K562 (cell line): Measurements from ENCODE around the gene USP38. TPM values are rescaled to one million over a fixed set of nuclear protein-coding genes. Genes with fewer than 3 reads are reported as not detected.

Experiments used
- ATAC-seq: fragments of 200-7000 bp; cut with Tn5 transposase; 3 replicates; pipeline ENCODE4 v1.9.1; 2020; ENCODE audit warnings: moderate library complexity
- BruUV-seq: library from RNA; stranded (reverse); fragments of 400-500 nt; replicated peaks from 2 replicates; lab custom pipeline; 2021; lab: Mats Ljungman, UMichigan
- CTCF ChIA-PET: fragments of 300-600 bp; formaldehyde crosslinking; extraction: SDS; loops from one replicate; lab custom pipeline; 2021; ENCODE audit warnings: low intra/inter-chr PET ratio; lab: Yijun Ruan, JAX
- POLR2A ChIA-PET: fragments of 300-600, 350-650 bp; sonication (Branson Sonifier 250); formaldehyde crosslinking; extraction: SDS; loops from one replicate; lab custom pipeline; 2021; ENCODE audit warnings: antibody characterized with exemption, inconsistent platforms; lab: Yijun Ruan, JAX
- DNase-seq, 4 experiments: peaks; one replicate each; pipeline versions ENCODE4 v3.0.0 to v3.0.0-alpha.2; 2011 to 2018; ENCODE audit warnings: low spot score in 3 of 4, mixed read lengths in 3 of 4; ENCODE audit errors: extremely low read depth in 1 of 4
- FAIRE-seq: peaks from 2 replicates; lab custom pipeline; 2011; peaks lifted over from hg19 to GRCh38; lab: Jason Lieb, UNC
- H2AFZ ChIP-seq: 2 replicates; pipeline ENCODE4 v1.6.0; 2011; ENCODE audit warnings: low read depth, low read length, control low read depth, inconsistent platforms
- H3K27ac ChIP-seq: fragments of 200-600 bp; 3 replicates; pipeline ENCODE4 v1.8.0; 2011; ENCODE audit warnings: low read depth, mild to moderate bottlenecking, control low read depth, inconsistent platforms, low read length, moderate library complexity, mixed read lengths; ENCODE audit errors: extremely low read depth
- H3K27me3 ChIP-seq, 2 experiments: fragments of 300-600 bp in 1 of 2; 2 replicates in 1 of 2; 3 replicates in 1 of 2; pipeline versions ENCODE4 v1.6.0 to v1.8.0; 2011; ENCODE audit warnings: inconsistent platforms in 2 of 2, low read length in 2 of 2, mild to moderate bottlenecking in 1 of 2, mixed read lengths in 1 of 2, moderate library complexity in 1 of 2; ENCODE audit not compliant: control insufficient read depth in 2 of 2, insufficient read depth in 2 of 2
- H3K36me3 ChIP-seq: fragments of 300-600 bp; 3 replicates; pipeline ENCODE4 v1.8.0; 2011; ENCODE audit warnings: mild to moderate bottlenecking, low read length, inconsistent platforms; ENCODE audit not compliant: control insufficient read depth, insufficient read depth
- H3K4me1 ChIP-seq, 2 experiments: fragments of 200-600 bp in 1 of 2; replicated peaks in 1 of 2; 2 replicates in 1 of 2; 3 replicates in 1 of 2; pipeline versions ENCODE4 v1.5.1 to v1.8.0; 2011; ENCODE audit warnings: inconsistent platforms in 2 of 2, low read length in 2 of 2, mild to moderate bottlenecking in 1 of 2, mixed read lengths in 1 of 2, moderate library complexity in 1 of 2; ENCODE audit not compliant: control insufficient read depth in 2 of 2, insufficient read depth in 2 of 2
- H3K4me2 ChIP-seq: 2 replicates; pipeline ENCODE4 v1.6.1; 2011; ENCODE audit warnings: low read length, control low read depth, inconsistent platforms, mixed read lengths; ENCODE audit not compliant: insufficient read depth
- H3K4me3 ChIP-seq: fragments of 200-600 bp; sonication (generic), shearing (Covaris generic); 2 replicates; pipeline ENCODE4 v1.5.1; 2016; ENCODE audit warnings: control low read depth, inconsistent platforms
- H3K79me2 ChIP-seq: fragments of 200-600 bp; 3 replicates; pipeline ENCODE4 v1.8.0; 2011; ENCODE audit warnings: low read length, inconsistent platforms; ENCODE audit not compliant: control insufficient read depth, insufficient read depth
- H3K9ac ChIP-seq, 2 experiments: 2 replicates each; pipeline versions ENCODE4 v1.6.0 to v1.6.1; 2011; ENCODE audit warnings: low read depth in 2 of 2, low read length in 2 of 2, control low read depth in 1 of 2, inconsistent platforms in 1 of 2, mild to moderate bottlenecking in 1 of 2, mixed read lengths in 1 of 2; ENCODE audit not compliant: insufficient read depth in 1 of 2
- H3K9me1 ChIP-seq: one replicate; pipeline ENCODE4 v1.6.0; 2011; ENCODE audit warnings: inconsistent platforms, mild to moderate bottlenecking, low read length, moderate library complexity; ENCODE audit not compliant: control insufficient read depth, insufficient read depth
- H3K9me3 ChIP-seq: replicated peaks from 2 replicates; pipeline ENCODE4 v1.5.1; 2011; ENCODE audit warnings: low read depth, low read length, inconsistent platforms; ENCODE audit not compliant: control insufficient read depth, insufficient read depth
- H4K20me1 ChIP-seq: replicated peaks from 2 replicates; pipeline ENCODE4 v1.6.1; 2011; ENCODE audit warnings: low read length, inconsistent platforms, mixed read lengths; ENCODE audit not compliant: control insufficient read depth, insufficient read depth
- CBFA2T2 ChIP-seq: fragments of 450-650 bp; conservative IDR thresholded peaks from 2 replicates; pipeline ENCODE4 v1.6.1; 2017; ENCODE audit warnings: mild to moderate bottlenecking
- CBFA2T3 ChIP-seq: fragments of 450-650 bp; IDR thresholded peaks from 2 replicates; pipeline ENCODE4 v1.6.1; 2017
- DACH1 ChIP-seq: fragments of 450-650 bp; IDR thresholded peaks from 2 replicates; pipeline ENCODE4 v1.6.1; 2018; ENCODE audit not compliant: partially characterized antibody
- KDM1A ChIP-seq, 2 experiments: fragments of 450-650 bp; IDR thresholded peaks; 2 replicates each; pipeline ENCODE4 v1.6.1; 2016; ENCODE audit warnings: mild to moderate bottlenecking in 2 of 2
- LEF1 ChIP-seq: fragments of 450-650 bp; IDR thresholded peaks from 2 replicates; pipeline ENCODE4 v1.6.1; 2016; ENCODE audit warnings: mild to moderate bottlenecking
- MYC ChIP-seq, 2 experiments: fragments of 250-450 bp in 1 of 2; sonication (Bioruptor Pico) in 1 of 2; IDR thresholded peaks; 2 replicates each; pipeline versions ENCODE4 v1.5.1 to v1.6.1; 2012 to 2021; ENCODE audit warnings: low read depth in 2 of 2, borderline replicate concordance in 1 of 2, improper control_type of control experiment in 1 of 2, low read length in 1 of 2, mild to moderate bottlenecking in 1 of 2, moderate library complexity in 1 of 2
- NR2C2 ChIP-seq, 2 experiments: fragments of 200-800 bp in 1 of 2; sonication (Bioruptor generic) in 1 of 2; sonication (generic) in 1 of 2; formaldehyde crosslinking in 1 of 2; IDR thresholded peaks; 2 replicates each; pipeline versions ENCODE4 v1.6.1 to v1.8.0; 2016 to 2022; ENCODE audit warnings: mild to moderate bottlenecking in 1 of 2, missing compliant biosample characterization in 1 of 2, missing genetic modification characterization in 1 of 2, missing genetic modification reagents in 1 of 2
- PHF8 ChIP-seq: fragments of 200-600 bp; sonication (generic); IDR thresholded peaks from 2 replicates; pipeline ENCODE4 v1.6.1; 2012; ENCODE audit warnings: mixed run types, mild to moderate bottlenecking, inconsistent platforms, low read length, moderate library complexity, borderline replicate concordance
- RUNX1 ChIP-seq: sonication (generic); IDR thresholded peaks from 2 replicates; pipeline ENCODE4 v1.6.1; 2016; ENCODE audit warnings: antibody characterized with exemption, low read depth
- SLC30A9 ChIP-seq: fragments of 250-450 bp; sonication (Bioruptor Pico); IDR thresholded peaks from 2 replicates; pipeline ENCODE4 v1.8.0; 2022; ENCODE audit warnings: mild to moderate bottlenecking, moderate library complexity
- SMAD4 ChIP-seq: fragments of 250-450 bp; sonication (Bioruptor Pico); conservative IDR thresholded peaks from 2 replicates; pipeline ENCODE4 v1.8.0; 2021; ENCODE audit warnings: inconsistent platforms, mild to moderate bottlenecking, moderate library complexity
- STAT5A ChIP-seq: IDR thresholded peaks from 2 replicates; pipeline ENCODE4 v1.6.1; 2012; ENCODE audit warnings: low read length, inconsistent platforms, borderline replicate concordance
- TEAD4 ChIP-seq, 2 experiments: sonication (generic) in 1 of 2; formaldehyde crosslinking in 1 of 2; IDR thresholded peaks; 2 replicates each; pipeline versions ENCODE4 v1.6.1 to v1.8.0; 2012 to 2022; ENCODE audit warnings: borderline replicate concordance in 1 of 2, inconsistent platforms in 1 of 2, low read length in 1 of 2, mild to moderate bottlenecking in 1 of 2, missing genetic modification reagents in 1 of 2
- WGBS: fragments of 100-300 bp; shearing (Covaris generic); methylation state at CpG from one replicate; pipeline ENCODE4 v1.1.6; 2016; ENCODE audit warnings: low coverage, mixed read lengths; ENCODE audit not compliant: insufficient coverage; ENCODE audit errors: missing lambda C conversion rate; 5-methylcytosine and 5-hydroxymethylcytosine counted together
- in situ Hi-C: fragments of 300-500 bp; cut with MboI; formaldehyde crosslinking; loops from 4 replicates; pipeline ENCODE4 v1.15.0; 2018; ENCODE audit warnings: inconsistent platforms, mixed read lengths
- intact Hi-C: fragments of 100-400 bp; cut with micrococcal nuclease; formaldehyde crosslinking; loops from 2 replicates; pipeline ENCODE4 v1.14.2; 2022
- polyA plus RNA-seq, 8 experiments: library from polyadenylated mRNA; depleted of rRNA in 4 of 8; stranded (reverse) in 5 of 8; unstranded in 3 of 8; fragments of >200 nt; fragmentation: Nextera tagmentation in 2 of 8; fragmentation: Illumina TruSeq in 1 of 8; extraction: Ambion mirVana in 2 of 8; extraction: Trizol in 1 of 8; gene quantifications; 2 replicates each; pipeline versions ENCODE4 v1.2.1 to v1.2.3, GENCODE V29; 2011 to 2014; ENCODE audit warnings: inconsistent platforms in 1 of 8, missing spikeins in 1 of 8
- total RNA-seq, 7 experiments: library from RNA; depleted of rRNA in 6 of 7; stranded (reverse); fragments of >200 nt in 6 of 7; fragmentation: Illumina TruSeq in 2 of 7; extraction: Trizol in 2 of 7; gene quantifications; 2 replicates each; pipeline versions ENCODE4 v1.2.1 to v1.2.3, GENCODE V29; 2011 to 2021; ENCODE audit warnings: low replicate concordance in 1 of 7

USP38 gene
- total and polyA plus RNA-seq, 9 of the 15 experiments (the other 6 are each of a cell fraction or from before 2014, with no cell fraction given) = 4.2 to 20.6 (median 11.2) TPM

DNA sequence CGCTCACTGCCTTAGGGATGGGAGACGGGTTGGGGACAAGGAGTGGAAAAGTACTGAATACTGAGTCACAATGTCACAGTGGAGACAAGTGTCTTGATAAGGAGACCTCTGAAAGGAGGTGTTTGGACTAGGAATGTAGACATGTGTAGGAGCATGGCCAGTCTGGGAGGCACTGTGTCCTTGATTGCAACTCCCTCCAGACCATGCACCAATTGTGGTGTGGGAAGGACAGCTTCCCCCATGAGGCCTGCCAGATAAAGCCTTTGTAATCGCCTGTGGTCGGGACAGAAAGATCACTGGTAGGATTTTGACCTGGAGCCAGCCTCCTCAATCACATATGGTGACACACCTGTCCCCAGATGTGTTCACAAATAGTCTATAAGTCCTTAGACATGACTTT, 64.1 kb downstream of the USP38 start (continued):
- TF ChIP-seq SLC30A9 (CRISPR knock-in tag) (no peak), KDM1A (IDR thresholded peaks at IDR 0.05) (0 out of 4 replicates have a peak, but pooled peaks have one; percentile 9 to 34), PHF8 (no peak), NR2C2 (CRISPR knock-in tag; IDR thresholded peaks at IDR 0.05) (no peak), NR2C2 (tag; IDR thresholded peaks at IDR 0.05) (no peak), CBFA2T3 (peak; percentile 78), CBFA2T2 (peak; percentile 58), RUNX1 (no peak), LEF1 (no peak), SMAD4 (CRISPR knock-in tag) (no peak; the same call in 1 of the 2 replicates)

DNA sequence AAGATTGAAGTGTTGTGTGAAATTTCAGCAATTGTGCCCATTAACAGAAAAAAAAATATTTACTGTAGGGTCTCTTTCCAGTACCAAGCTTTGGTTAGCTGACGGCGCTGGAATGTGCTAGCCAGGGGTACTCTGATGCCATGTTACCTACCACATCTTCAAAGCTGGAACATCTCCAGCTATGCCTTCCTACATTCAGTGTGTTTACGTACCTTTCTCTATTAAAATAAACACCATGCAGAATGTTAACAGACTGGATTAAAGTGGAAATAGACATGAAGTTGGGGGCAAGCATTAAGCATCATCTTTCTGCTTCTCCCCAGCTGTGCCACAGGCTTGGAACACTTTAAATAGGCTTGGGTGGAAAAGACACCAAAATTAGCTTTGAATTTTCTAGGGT, 65.9 kb downstream of the USP38 start:
- ChIA-PET CTCF (no interaction called here), POLR2A (no interaction called here)
- no peaks in the 10 kb centered on the region for H3K36me3 ChIP-seq
- H3K4me1 ChIP-seq = peaks cover 0 to 4% of the 10 kb centered on the region in 2 experiments; a peak in 2 of 5 replicates
- ATAC-seq = no peak
- no peaks in the 10 kb centered on the region for H3K9me1 ChIP-seq
- intact Hi-C loops (no loop called here), in situ Hi-C loops (no loop called here)
- peaks cover 0 to 4% of the 10 kb centered on the region in 2 experiments; a peak in 1 of 5 replicates for H3K27me3 ChIP-seq
- no peak overlapping the region for H2AFZ ChIP-seq
- H3K79me2 ChIP-seq = no peaks in the 10 kb centered on the region
- H3K9ac ChIP-seq = no peak overlapping the region
- no peak for FAIRE-seq
- no TSS peak for BruUV-seq
- H3K4me2 ChIP-seq = no peak overlapping the region
- 29% methylated on average over 3 of the region's 3 CpGs for WGBS
- no peak overlapping the region for H3K27ac ChIP-seq
- H3K9me3 ChIP-seq = no peaks in the 10 kb centered on the region
- TF ChIP-seq STAT5A (no peak), CBFA2T3 (no peak), MYC (IDR thresholded peaks at IDR 0.05; ENCODE audit: low read depth, low read length) (no peak), MYC (CRISPR knock-in tag; IDR thresholded peaks at IDR 0.05; ENCODE audit: borderline replicate concordance, low read depth) (no peak), DACH1 (no peak), TEAD4 (IDR thresholded peaks at IDR 0.05; ENCODE audit: low read length) (no peak), TEAD4 (CRISPR knock-in tag; IDR thresholded peaks at IDR 0.05; ENCODE audit: borderline replicate concordance) (no peak)
- DNase-seq = no peak
- no peak overlapping the region for H3K4me3 ChIP-seq
- no peaks in the 10 kb centered on the region for H4K20me1 ChIP-seq
